Hindlimb muscle (tissue), 1 donor: ENCODE data around the gene SLC25A13. TPM values are rescaled to one million over a fixed set of nuclear protein-coding genes. Genes with fewer than 3 reads are reported as not detected.
"Not testable (repeated sequence)": the region's sequence is repeated elsewhere in the genome, so short reads cannot be mapped to it uniquely, and the experiment has no call there.

Source experiments
- DNase-seq: peaks from one replicate; pipeline ENCODE4 v3.0.0-alpha.2; 2013
- polyA plus RNA-seq: library from polyadenylated mRNA; unstranded; fragments of 120-200 nt; gene quantifications from one replicate; pipeline ENCODE4 v1.2.1, GENCODE V29; 2013; ENCODE audit not compliant: insufficient read length

SLC25A13 gene
- 13.2 TPM for polyA plus RNA-seq

GRCh38 chr7:96321658-96322372 lies at the start of gene SLC25A13:
SLC25A13 (minus strand) TSS chr7:96322098; CDS start chr7:96321956, 142 bp downstream.
- DNase-seq = peak; percentile 85

- DNase-seq = not testable (repeated sequence)
These were observed 44.0 kb upstream of the SLC25A13 start for GRCh38 chr7:96365916-96366315.

GRCh38 chr7:96361116-96361857 lies 39.4 kb upstream of the SLC25A13 start:
- no peak for DNase-seq

GRCh38 chr7:96359876-96360275 lies 38.0 kb upstream of the SLC25A13 start:
- DNase-seq = no peak

GRCh38 chr7:96358236-96358971 lies 36.5 kb upstream of the SLC25A13 start:
- not testable (repeated sequence) for DNase-seq

GRCh38 chr7:96355990-96356506 lies 34.1 kb upstream of the SLC25A13 start:
- DNase-seq = no peak

- DNase-seq = no peak
These were observed 33.0 kb upstream of the SLC25A13 start for GRCh38 chr7:96354881-96355280.

GRCh38 chr7:96349572-96349971 lies 27.7 kb upstream of the SLC25A13 start:
- no peak for DNase-seq

- no peak for DNase-seq
These were observed 25.6 kb upstream of the SLC25A13 start for GRCh38 chr7:96347471-96347870.

- no peak for DNase-seq
These were observed 24.5 kb upstream of the SLC25A13 start for GRCh38 chr7:96346293-96346953.

GRCh38 chr7:96344236-96344635 lies 22.3 kb upstream of the SLC25A13 start:
- no peak for DNase-seq

- no peak for DNase-seq
These were observed 20.2 kb upstream of the SLC25A13 start for GRCh38 chr7:96342049-96342448.

- DNase-seq = peak; percentile 19
These were observed 15.6 kb upstream of the SLC25A13 start for GRCh38 chr7:96337519-96337918.

GRCh38 chr7:96332325-96332724 lies 10.4 kb upstream of the SLC25A13 start:
- DNase-seq = no peak

GRCh38 chr7:96331775-96332174 lies 9.9 kb upstream of the SLC25A13 start:
- no peak for DNase-seq

- no peak for DNase-seq
These were observed 9.3 kb upstream of the SLC25A13 start for GRCh38 chr7:96331233-96331632.

GRCh38 chr7:96330193-96330592 lies 8.3 kb upstream of the SLC25A13 start:
- no peak for DNase-seq

GRCh38 chr7:96329241-96329640 lies 7.3 kb upstream of the SLC25A13 start:
- DNase-seq = no peak

- DNase-seq = no peak
These were observed 6.1 kb upstream of the SLC25A13 start for GRCh38 chr7:96328016-96328415.

- no peak for DNase-seq
These were observed 5.5 kb upstream of the SLC25A13 start for GRCh38 chr7:96327429-96327828.

- DNase-seq = not testable (repeated sequence)
These were observed 4.9 kb upstream of the SLC25A13 start for GRCh38 chr7:96326752-96327151.

GRCh38 chr7:96322847-96323461 lies 1.1 kb upstream of the SLC25A13 start:
- no peak for DNase-seq
